ENCODE measurements around the gene GBF1.

GBF1 gene

GRCh38 chr10:102261196-102261595 is 15.9 kb downstream of the GBF1 start:
- no peak overlapping the region for H3K4me3 ChIP-seq (replicated peaks; ENCODE audit: insufficient read depth, low read length)
- no peaks in the 10 kb centered on the region for H3K27me3 ChIP-seq (ENCODE audit: insufficient read depth, poor library complexity, severe bottlenecking)
- no peak overlapping the region for H3K27ac ChIP-seq (replicated peaks)
- DNase-seq (ENCODE audit: low read depth in 1 of 2, low spot score in 1 of 2), result no peak
- TF ChIP-seq GABPA (IDR thresholded peaks at IDR 0.05; ENCODE audit: low read depth), result no peak
- TF ChIP-seq CTCF (IDR thresholded peaks at IDR 0.05; ENCODE audit: insufficient read depth, low read length), result no peak
- no peak for TF ChIP-seq SPI1 (IDR thresholded peaks at IDR 0.05; ENCODE audit: borderline replicate concordance, low read depth)
- TF ChIP-seq REST (IDR thresholded peaks at IDR 0.05; ENCODE audit: insufficient replicate concordance, low read depth), result no peak
- TF ChIP-seq POLR2AphosphoS5 (IDR thresholded peaks at IDR 0.05; ENCODE audit: low read depth), result no peak

- DNase-seq (ENCODE audit: low read depth in 1 of 2, low spot score in 1 of 2), result no peak
- TF ChIP-seq REST (IDR thresholded peaks at IDR 0.05; ENCODE audit: insufficient replicate concordance, low read depth) (no peak), SPI1 (IDR thresholded peaks at IDR 0.05; ENCODE audit: borderline replicate concordance, low read depth) (no peak), POLR2AphosphoS5 (IDR thresholded peaks at IDR 0.05; ENCODE audit: low read depth) (no peak), CTCF (IDR thresholded peaks at IDR 0.05; ENCODE audit: insufficient read depth, low read length) (no peak), GABPA (IDR thresholded peaks at IDR 0.05; ENCODE audit: low read depth) (no peak)
- H3K4me3 ChIP-seq (replicated peaks; ENCODE audit: insufficient read depth, low read length), result no peak overlapping the region
Observed at GRCh38 chr10:102261842-102262241, 16.5 kb downstream of the GBF1 start.

GRCh38 chr10:102262744-102263370 is 17.5 kb downstream of the GBF1 start:
- TF ChIP-seq CTCF (IDR thresholded peaks at IDR 0.05; ENCODE audit: insufficient read depth, low read length) (no peak), SPI1 (IDR thresholded peaks at IDR 0.05; ENCODE audit: borderline replicate concordance, low read depth) (no peak), POLR2AphosphoS5 (IDR thresholded peaks at IDR 0.05; ENCODE audit: low read depth) (no peak), GABPA (IDR thresholded peaks at IDR 0.05; ENCODE audit: low read depth) (no peak), REST (IDR thresholded peaks at IDR 0.05; ENCODE audit: insufficient replicate concordance, low read depth) (no peak)
- Histone ChIP-seq H3K27me3 (ENCODE audit: insufficient read depth, poor library complexity, severe bottlenecking) (no peaks in the 10 kb centered on the region), H3K27ac (replicated peaks) (no peak overlapping the region), H3K4me3 (replicated peaks; ENCODE audit: insufficient read depth, low read length) (no peak overlapping the region)
- DNase-seq (ENCODE audit: low read depth in 1 of 2, low spot score in 1 of 2), result no peak

More at GRCh38 chr10:102261842-102262241, 16.5 kb downstream of the GBF1 start:
- Histone ChIP-seq H3K27me3 (ENCODE audit: insufficient read depth, poor library complexity, severe bottlenecking) (no peaks in the 10 kb centered on the region), H3K27ac (replicated peaks) (no peak overlapping the region)
